HG03064 (cell line): Measurements from ENCODE around the gene PLEKHA5.
"Not testable (repeated sequence)": the region's sequence is repeated elsewhere in the genome, so short reads cannot be mapped to it uniquely, and the experiment has no call there.

ENCODE experiments used
- ATAC-seq: cut with Tn5 transposase; IDR thresholded peaks from one replicate; pipeline ENCODE4 v1.9.1; 2021; ENCODE audit warnings: low read depth; ENCODE audit not compliant: unreplicated experiment

The PLEKHA5 gene

GRCh38 chr12:19227190-19227879 lies 97.8 kb downstream of the PLEKHA5 start:
- no peak for ATAC-seq

GRCh38 chr12:19227880-19228210 lies 98.3 kb downstream of the PLEKHA5 start:
- ATAC-seq: no peak

GRCh38 chr12:19229021-19229420 lies 99.5 kb downstream of the PLEKHA5 start:
- not testable (repeated sequence) for ATAC-seq

- ATAC-seq: no peak
Observed at GRCh38 chr12:19230299-19230866, 100.8 kb downstream of the PLEKHA5 start.

GRCh38 chr12:19230896-19231295 lies 101.4 kb downstream of the PLEKHA5 start:
- ATAC-seq: no peak

GRCh38 chr12:19234171-19234704 lies 104.7 kb downstream of the PLEKHA5 start:
- no peak for ATAC-seq

GRCh38 chr12:19234981-19235871 lies 105.7 kb downstream of the PLEKHA5 start:
- ATAC-seq: no peak

GRCh38 chr12:19236656-19237055 lies 107.1 kb downstream of the PLEKHA5 start:
- no peak for ATAC-seq

GRCh38 chr12:19238540-19238939 lies 109.0 kb downstream of the PLEKHA5 start:
- ATAC-seq: no peak

GRCh38 chr12:19239102-19239501 lies 109.6 kb downstream of the PLEKHA5 start:
- no peak for ATAC-seq

GRCh38 chr12:19239616-19240234 lies 110.2 kb downstream of the PLEKHA5 start:
- no peak for ATAC-seq

- ATAC-seq: no peak
Observed at GRCh38 chr12:19242581-19242980, 113.0 kb downstream of the PLEKHA5 start.

GRCh38 chr12:19243551-19243950 lies 114.0 kb downstream of the PLEKHA5 start:
- ATAC-seq: no peak

- ATAC-seq: no peak
Observed at GRCh38 chr12:19244312-19244711, 114.8 kb downstream of the PLEKHA5 start.

- no peak for ATAC-seq
Observed at GRCh38 chr12:19245106-19245505, 115.6 kb downstream of the PLEKHA5 start.

- ATAC-seq: no peak
Observed at GRCh38 chr12:19245666-19246065, 116.1 kb downstream of the PLEKHA5 start.

- ATAC-seq: no peak
Observed at GRCh38 chr12:19246933-19247332, 117.4 kb downstream of the PLEKHA5 start.

- ATAC-seq: no peak
Observed at GRCh38 chr12:19248929-19249602, 119.5 kb downstream of the PLEKHA5 start.

- ATAC-seq: no peak
Observed at GRCh38 chr12:19251481-19252132, 122.1 kb downstream of the PLEKHA5 start.

- ATAC-seq: no peak
Observed at GRCh38 chr12:19260135-19260534, 130.6 kb downstream of the PLEKHA5 start.
